ENCODE results near the gene RPS19.

GRCh38 chr19:41848666-41849065, 11.4 kb upstream of the RPS19 start:
- no peak for TF ChIP-seq CTCF (IDR thresholded peaks at IDR 0.05)
- TF ChIP-seq POLR2A (IDR thresholded peaks at IDR 0.05) = no peak
- no peak for TF ChIP-seq POLR2AphosphoS5 (IDR thresholded peaks at IDR 0.05)
- TF ChIP-seq EP300 (IDR thresholded peaks at IDR 0.05; ENCODE audit: low read depth) = no peak
